B cell (primary cell): ENCODE measurements around the gene NFATC2. TPM values are rescaled to one million over a fixed set of nuclear protein-coding genes. Genes with fewer than 3 reads are reported as not detected.

Experiments
- ATAC-seq: fragments of 200-7000 bp; cut with Tn5 transposase; one replicate; pipeline ENCODE4 v1.10.0; 2021; ENCODE audit warnings: low read depth, mild to moderate bottlenecking, moderate number of reproducible peaks, moderate library complexity
- CTCF ChIA-PET: fragments of 350-600 bp; sonication (Branson Sonifier 250); formaldehyde crosslinking; loops from one replicate; lab custom pipeline; 2021; ENCODE audit warnings: antibody characterized with exemption, inconsistent platforms; lab: Charles Lee
- POLR2A ChIA-PET: fragments of 350-600 bp; sonication (Branson Sonifier 250); formaldehyde crosslinking; loops from one replicate; lab custom pipeline; 2021; ENCODE audit warnings: antibody characterized with exemption; lab: Charles Lee
- DNase-seq: peaks from one replicate; pipeline ENCODE4 v3.0.0; 2013
- H2AFZ ChIP-seq: 2 replicates; pipeline ENCODE4 v1.6.1; 2012; ENCODE audit warnings: mild to moderate bottlenecking, low read depth, low read length; ENCODE audit not compliant: insufficient read depth, poor library complexity, severe bottlenecking
- H3K27ac ChIP-seq, 2 donors: 1 replicate in 1 of 2; 2 replicates in 1 of 2; pipeline ENCODE4 v1.5.1; 2012 to 2013; ENCODE audit warnings: low read length in 2 of 2, mild to moderate bottlenecking in 2 of 2, moderate library complexity in 1 of 2
- H3K27me3 ChIP-seq, 4 experiments: fragments of 200-600 bp in 1 of 4; sonication (generic) in 1 of 4; replicated peaks in 1 of 4; 1 replicate in 2 of 4; 2 replicates in 2 of 4; pipeline versions ENCODE4 v1.6.1 to v1.7.0; 2013 to 2016; ENCODE audit warnings: low read length in 3 of 4, mild to moderate bottlenecking in 2 of 4, mixed read lengths in 1 of 4, moderate library complexity in 1 of 4; ENCODE audit not compliant: insufficient read depth in 4 of 4, control insufficient read depth in 3 of 4; ENCODE audit errors: control extremely low read depth in 1 of 4
- H3K36me3 ChIP-seq, 2 experiments: replicated peaks in 1 of 2; 1 replicate in 1 of 2; 2 replicates in 1 of 2; pipeline versions ENCODE4 v1.6.1 to v1.7.1; 2013; ENCODE audit warnings: low read length in 1 of 2; ENCODE audit not compliant: insufficient read depth in 2 of 2, control insufficient read depth in 1 of 2; ENCODE audit errors: control extremely low read depth in 1 of 2, extremely low read depth in 1 of 2
- H3K4me1 ChIP-seq, 2 donors: fragments of 200-600 bp in 1 of 2; sonication (generic) in 1 of 2; 1 replicate in 1 of 2; 2 replicates in 1 of 2; pipeline versions ENCODE4 v1.5.1 to v1.6.1; 2013 to 2017; ENCODE audit warnings: low read length in 2 of 2; ENCODE audit not compliant: control insufficient read depth in 2 of 2, insufficient read depth in 2 of 2
- H3K4me2 ChIP-seq: replicated peaks from 2 replicates; pipeline ENCODE3; 2012; ENCODE audit warnings: mild to moderate bottlenecking, low read depth, low read length; ENCODE audit not compliant: poor library complexity, severe bottlenecking
- H3K4me3 ChIP-seq, 5 experiments: fragments of 200-600 bp in 1 of 5; sonication (generic) in 1 of 5; 1 replicate in 3 of 5; 2 replicates in 2 of 5; pipeline versions ENCODE4 v1.5.1 to v1.7.0; 2011 to 2016; ENCODE audit warnings: low read length in 4 of 5, mild to moderate bottlenecking in 4 of 5, low read depth in 2 of 5, control low read depth in 1 of 5, moderate library complexity in 1 of 5; ENCODE audit not compliant: insufficient read depth in 1 of 5; ENCODE audit errors: control extremely low read depth in 1 of 5, extremely low read depth in 1 of 5
- H3K79me2 ChIP-seq: fragments of 200-600 bp; sonication (generic); one replicate; pipeline ENCODE4 v1.6.0; 2016; ENCODE audit warnings: low read length; ENCODE audit not compliant: control insufficient read depth, insufficient read depth
- H3K9ac ChIP-seq: fragments of 200-600 bp; sonication (generic); 2 replicates; pipeline ENCODE4 v1.6.1; 2017; ENCODE audit warnings: mild to moderate bottlenecking, low read length, moderate library complexity
- H3K9me3 ChIP-seq, 3 donors: one replicate each; pipeline versions ENCODE4 v1.6.1 to v1.7.1; 2013; ENCODE audit warnings: low read length in 2 of 3; ENCODE audit not compliant: control insufficient read depth in 2 of 3, insufficient read depth in 1 of 3; ENCODE audit errors: control extremely low read depth in 1 of 3
- H4K20me1 ChIP-seq: 2 replicates; pipeline ENCODE4 v1.6.0; 2012; ENCODE audit warnings: mild to moderate bottlenecking, low read length; ENCODE audit not compliant: insufficient read depth, control insufficient read depth, poor library complexity, severe bottlenecking
- H3K27ac Mint-ChIP-seq: one replicate; pipeline ENCODE4 v1.8.0; 2021; ENCODE audit warnings: mixed read lengths
- H3K27me3 Mint-ChIP-seq: one replicate; pipeline ENCODE4 v1.8.0; 2021; ENCODE audit warnings: mixed read lengths
- H3K4me1 Mint-ChIP-seq: one replicate; pipeline ENCODE4 v1.8.0; 2021; ENCODE audit warnings: mixed read lengths
- H3K4me3 Mint-ChIP-seq: one replicate; pipeline ENCODE4 v1.8.0; 2021; ENCODE audit warnings: mixed read lengths
- H3K9me3 Mint-ChIP-seq: one replicate; pipeline ENCODE4 v1.8.0; 2022; ENCODE audit warnings: mixed read lengths; ENCODE audit not compliant: insufficient read depth
- EZH2 ChIP-seq: IDR thresholded peaks from 2 replicates; pipeline ENCODE4 v1.6.1; 2012; ENCODE audit warnings: borderline replicate concordance, low read depth, mild to moderate bottlenecking, moderate library complexity, low read length; ENCODE audit not compliant: insufficient read depth, poor library complexity, severe bottlenecking
- WGBS: methylation state at CpG from one replicate; pipeline ENCODE4 v1.1.5; 2013; ENCODE audit warnings: missing lambda C conversion rate; ENCODE audit not compliant: insufficient coverage; 5-methylcytosine and 5-hydroxymethylcytosine counted together
- intact Hi-C: fragments of 100-400 bp; cut with micrococcal nuclease; formaldehyde crosslinking; loops from one replicate; pipeline ENCODE4 v1.10.0; 2022
- polyA plus RNA-seq: library from polyadenylated mRNA; depleted of rRNA; stranded (reverse); fragments of >200 nt; gene quantifications from 2 replicates; pipeline ENCODE4 v1.2.3, GENCODE V29; 2012
- total RNA-seq, 2 donors: library from RNA; stranded (reverse); fragments of 120-200 nt in 1 of 2; gene quantifications; 1 replicate in 1 of 2; 2 replicates in 1 of 2; pipeline versions ENCODE4 v1.2.3 to v1.2.4, GENCODE V29; 2013 to 2022
- TF ChIP-seq, protein P1 (sequence below): fragments of 200-600 bp; IDR thresholded peaks from one replicate; pipeline ENCODE4 v1.8.0; 2022; ENCODE audit warnings: antibody characterized with exemption, mild to moderate bottlenecking

Gene NFATC2
- total and polyA plus RNA-seq, 2 donors (not counting 1 experiment from before 2014, with no cell fraction given), result 10.1 to 38.0 TPM

DNA sequence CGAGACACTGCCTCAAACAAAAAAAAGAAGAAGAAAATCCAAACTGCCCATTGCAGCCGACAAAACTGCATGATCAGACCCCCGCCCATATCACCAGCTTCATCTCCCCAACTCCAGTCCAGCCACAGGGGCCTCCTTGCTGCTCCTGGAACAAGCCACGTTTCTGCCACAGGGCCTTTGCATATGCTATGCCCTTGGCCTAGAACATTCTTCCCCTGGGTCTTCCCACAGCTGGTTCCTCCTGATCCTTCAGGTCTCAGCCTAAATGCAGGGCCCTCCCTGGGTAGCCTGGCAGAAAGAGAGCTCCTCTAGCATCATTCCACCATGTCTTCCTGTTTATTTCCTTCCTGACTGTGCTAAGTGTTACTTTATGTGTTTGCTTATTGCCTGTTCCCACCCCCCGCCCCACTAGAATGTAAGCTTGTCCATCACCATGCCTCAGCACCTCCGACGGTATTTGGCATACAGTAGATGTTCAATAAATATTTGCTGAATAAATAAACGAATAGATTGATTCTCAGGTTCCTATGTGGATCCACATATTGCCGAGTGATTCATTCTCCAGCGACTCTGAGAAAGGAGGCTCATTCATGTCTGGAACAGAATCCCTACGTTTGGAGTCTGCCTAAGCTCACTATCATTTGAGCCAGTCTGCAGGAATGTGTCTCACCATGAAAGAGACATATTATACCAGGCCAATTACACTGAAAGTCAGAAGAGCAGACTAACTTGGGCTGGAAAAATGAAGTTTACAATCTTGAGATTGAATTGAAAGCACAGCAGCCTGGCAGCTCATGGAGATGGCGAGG lies 56.1 kb downstream of the NFATC2 start:
- peaks cover 68% of the 10 kb centered on the region for H4K20me1 ChIP-seq
- no peak for DNase-seq
- TF ChIP-seq EZH2, result no peak
- TF ChIP-seq, protein P1, sequence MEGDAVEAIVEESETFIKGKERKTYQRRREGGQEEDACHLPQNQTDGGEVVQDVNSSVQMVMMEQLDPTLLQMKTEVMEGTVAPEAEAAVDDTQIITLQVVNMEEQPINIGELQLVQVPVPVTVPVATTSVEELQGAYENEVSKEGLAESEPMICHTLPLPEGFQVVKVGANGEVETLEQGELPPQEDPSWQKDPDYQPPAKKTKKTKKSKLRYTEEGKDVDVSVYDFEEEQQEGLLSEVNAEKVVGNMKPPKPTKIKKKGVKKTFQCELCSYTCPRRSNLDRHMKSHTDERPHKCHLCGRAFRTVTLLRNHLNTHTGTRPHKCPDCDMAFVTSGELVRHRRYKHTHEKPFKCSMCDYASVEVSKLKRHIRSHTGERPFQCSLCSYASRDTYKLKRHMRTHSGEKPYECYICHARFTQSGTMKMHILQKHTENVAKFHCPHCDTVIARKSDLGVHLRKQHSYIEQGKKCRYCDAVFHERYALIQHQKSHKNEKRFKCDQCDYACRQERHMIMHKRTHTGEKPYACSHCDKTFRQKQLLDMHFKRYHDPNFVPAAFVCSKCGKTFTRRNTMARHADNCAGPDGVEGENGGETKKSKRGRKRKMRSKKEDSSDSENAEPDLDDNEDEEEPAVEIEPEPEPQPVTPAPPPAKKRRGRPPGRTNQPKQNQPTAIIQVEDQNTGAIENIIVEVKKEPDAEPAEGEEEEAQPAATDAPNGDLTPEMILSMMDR, result no peak
- H3K4me3 ChIP-seq, result no peak overlapping the region
- no peak overlapping the region for H3K4me2 ChIP-seq
- H3K79me2 ChIP-seq, result peaks cover 94% of the 10 kb centered on the region
- H3K27me3 ChIP-seq, result no peaks in the 10 kb centered on the region
- Mint-ChIP-seq H3K27ac (no peak overlapping the region), H3K9me3 (no peaks in the 10 kb centered on the region), H3K27me3 (no peaks in the 10 kb centered on the region), H3K4me1 (peaks cover 20% of the 10 kb centered on the region), H3K4me3 (no peak overlapping the region)
- no peak for ATAC-seq
- H3K9me3 ChIP-seq, result no peaks in the 10 kb centered on the region
- intact Hi-C loops, result no loop called here
- H3K4me1 ChIP-seq, result peaks cover 6 to 11% of the 10 kb centered on the region in 2 donors
- ChIA-PET CTCF (interaction anchor here (1.4 kb wide), 1 partner anchor 11 kb away, joined by 4 read pairs; no protein-coding TSS in a partner anchor), POLR2A (no interaction called here)
- no peak overlapping the region for H2AFZ ChIP-seq
- no peak overlapping the region for H3K9ac ChIP-seq
- H3K27ac ChIP-seq, result no peak overlapping the region
- 91% methylated on average over 6 of the region's 12 CpGs for WGBS
- H3K36me3 ChIP-seq, result peaks cover 0 to 55% of the 10 kb centered on the region in 2 experiments

DNA sequence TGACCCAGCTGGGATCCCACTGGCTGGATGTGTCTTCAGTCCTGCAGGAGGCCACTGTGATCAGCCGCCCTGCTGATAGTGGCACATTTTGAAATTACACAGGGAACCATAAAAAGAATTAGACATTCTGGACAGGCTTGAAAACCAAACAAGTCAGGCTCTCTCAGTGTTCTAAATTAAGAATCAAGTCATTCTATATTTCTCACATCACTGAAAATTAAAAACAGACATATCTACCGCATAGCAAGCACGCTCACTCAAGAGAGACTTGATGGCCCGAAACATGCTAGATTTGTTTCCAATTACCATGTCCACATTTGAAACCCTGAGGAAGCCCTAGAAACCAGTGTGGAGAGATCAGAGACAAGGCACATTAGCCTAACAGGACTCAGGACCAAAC lies 57.7 kb downstream of the NFATC2 start:
- H3K4me1 ChIP-seq, result peaks cover 10 to 19% of the 10 kb centered on the region in 2 donors
- no peak overlapping the region for H3K27ac Mint-ChIP-seq
- 92% methylated on average over 4 of the region's 4 CpGs for WGBS

More for the DNA sequence above, 57.7 kb downstream of the NFATC2 start:
- H3K79me2 ChIP-seq, result peaks cover 96% of the 10 kb centered on the region
- H3K27me3 ChIP-seq, result no peaks in the 10 kb centered on the region
- H3K4me3 Mint-ChIP-seq, result no peak overlapping the region
- intact Hi-C loops, result no loop called here
- peaks cover 0 to 47% of the 10 kb centered on the region in 2 experiments for H3K36me3 ChIP-seq
- H3K9me3 Mint-ChIP-seq, result no peaks in the 10 kb centered on the region
- H2AFZ ChIP-seq, result no peak overlapping the region
- ChIA-PET CTCF (no interaction called here), POLR2A (no interaction called here)
- H3K27me3 Mint-ChIP-seq, result no peaks in the 10 kb centered on the region
- H3K4me2 ChIP-seq, result no peak overlapping the region
- H4K20me1 ChIP-seq, result peaks cover 65% of the 10 kb centered on the region
- H3K4me1 Mint-ChIP-seq, result peaks cover 34% of the 10 kb centered on the region
- H3K9me3 ChIP-seq, result no peaks in the 10 kb centered on the region
- no peak for DNase-seq
- H3K27ac ChIP-seq, result no peak overlapping the region
- H3K9ac ChIP-seq, result no peak overlapping the region
- H3K4me3 ChIP-seq, result no peak overlapping the region
- no peak for ATAC-seq
- TF ChIP-seq, protein P1, result no peak
- TF ChIP-seq EZH2, result no peak
